ENCODE data around the gene WIZ.

DNA sequence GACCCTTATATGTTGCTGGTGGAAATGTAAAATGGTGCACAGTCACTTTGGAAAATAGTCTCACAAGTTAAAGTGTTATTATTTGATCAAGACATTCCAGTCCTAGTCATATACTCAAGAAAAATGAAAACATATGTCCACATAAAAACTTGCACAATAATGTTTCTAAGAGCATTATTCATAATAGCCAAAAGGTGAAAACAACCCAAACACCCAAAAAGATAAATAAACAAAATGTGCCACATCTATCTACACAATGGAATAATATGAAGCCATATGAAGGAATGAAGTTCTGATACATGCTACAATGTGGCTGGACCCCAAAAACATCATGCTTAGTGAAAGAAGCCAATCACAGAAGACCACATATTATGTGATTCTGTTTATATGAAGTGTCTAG lies 55.8 kb downstream of the WIZ start:
- TF ChIP-seq CTCF (conservative IDR thresholded peaks at IDR 0.05) (no peak), EZH2 (IDR thresholded peaks at IDR 0.05; ENCODE audit: low read depth) (no peak)

Measured in PC-9 (cell line).